Hepatic stellate cell (primary cell): ENCODE data around the gene PRB3.

Experiments used
- DNase-seq: peaks from one replicate; pipeline ENCODE4 v3.0.0; 2011; ENCODE audit warnings: low spot score

Gene PRB3

GRCh38 chr12:11269607-11270006 lies at the start of gene PRB3:
PRB3 (minus strand) TSS chr12:11269707; CDS start chr12:11269669, 38 bp downstream.
- no peak for DNase-seq

- DNase-seq: no peak
Observed at GRCh38 chr12:11310336-11310735, 40.8 kb upstream of the PRB3 start, which contains the start of gene PRB4. PRB4 (minus strand) TSS chr12:11310436; CDS start chr12:11310398, 38 bp downstream.

- no peak for DNase-seq
Observed at GRCh38 chr12:11307143-11307542, 37.6 kb upstream of the PRB3 start.

GRCh38 chr12:11273449-11273848 lies 3.9 kb upstream of the PRB3 start:
- no peak for DNase-seq

- DNase-seq: no peak
Observed at GRCh38 chr12:11264501-11264900, 5.0 kb downstream of the PRB3 start.

- no peak for DNase-seq
Observed at GRCh38 chr12:11246489-11246888, 23.0 kb downstream of the PRB3 start.

GRCh38 chr12:11242656-11243055 lies 26.9 kb downstream of the PRB3 start:
- no peak for DNase-seq

GRCh38 chr12:11240348-11240930 lies 29.1 kb downstream of the PRB3 start:
- DNase-seq: no peak

- DNase-seq: no peak
Observed at GRCh38 chr12:11238275-11238674, 31.2 kb downstream of the PRB3 start.

GRCh38 chr12:11233532-11233931 lies 36.0 kb downstream of the PRB3 start:
- DNase-seq: no peak

GRCh38 chr12:11228296-11228879 lies 41.1 kb downstream of the PRB3 start:
- DNase-seq: peak; percentile 9

- DNase-seq: no peak
Observed at GRCh38 chr12:11227373-11227772, 42.1 kb downstream of the PRB3 start.
